Measurements from ENCODE around the gene MCCD1. TPM values are rescaled to one million over a fixed set of nuclear protein-coding genes. Genes with fewer than 3 reads are reported as not detected.

MCCD1 gene
- total and polyA plus RNA-seq, 2 of the 13 experiments (the other 11 are each of a cell fraction or from before 2014, with no cell fraction given): 0.15 TPM; not detected in 1

GRCh38 chr6:31531771-31532643 is 3.2 kb downstream of the MCCD1 start:
- in situ Hi-C loops (cut with HindIII; ENCODE audit: extremely low pct_ligation_motif_present, low pct_unique_long_range_greater_than_20kb): no loop called here
- H3K4me3 ChIP-seq (replicated peaks in 1 of 3; ENCODE audit: insufficient read depth in 1 of 3, low read depth in 2 of 3, low read length in 3 of 3): no peak overlapping the region
- WGBS (ENCODE audit: low lambda C conversion rate): 88% methylated on average over 9 of the region's 9 CpGs
- DNase-seq (ENCODE audit: low spot score) (no peak), FAIRE-seq (no peak), ATAC-seq (no peak)
- POLR2A ChIA-PET: interaction anchor here (8.3 kb wide), 1 partner anchor 9 kb away, joined by 123 read pairs; the partner anchor contains the start of gene DDX39B
- H3K9ac ChIP-seq (ENCODE audit: insufficient read depth, low read depth, low read length): no peak overlapping the region
- BruUV-seq (replicated peaks): TSS peak; percentile 3
- H3K4me1 ChIP-seq (ENCODE audit: insufficient read depth, low read length): peaks cover 79% of the 10 kb centered on the region
- CTCF ChIA-PET (ENCODE audit: low intra/inter-chr PET ratio, low total read pairs): no interaction called here
- H4K20me1 ChIP-seq (ENCODE audit: insufficient read depth, low read length): peaks cover 55% of the 10 kb centered on the region
- H3K9me3 ChIP-seq (ENCODE audit: low read length): no peaks in the 10 kb centered on the region
- TF ChIP-seq POLR2AphosphoS2 (IDR thresholded peaks at IDR 0.05; ENCODE audit: low read depth, low read length) (peak; percentile 87; the same call in 1 of the 2 replicates), RBM22 (optimal IDR thresholded peaks at IDR 0.05; ENCODE audit: low read length) (peak; percentile 80), AGO2 (optimal IDR thresholded peaks at IDR 0.05; ENCODE audit: low read depth, low read length) (peak; percentile 73), RBFOX2 (IDR thresholded peaks at IDR 0.05; ENCODE audit: low read depth, low read length) (peak; percentile 58), ZFYVE20 (CRISPR knock-in tag; IDR thresholded peaks at IDR 0.05; ENCODE audit: borderline replicate concordance, low read depth) (no peak), TBP (CRISPR knock-in tag; IDR thresholded peaks at IDR 0.05) (no peak), SKI (IDR thresholded peaks at IDR 0.05; ENCODE audit: partially characterized antibody) (no peak), MYC (CRISPR knock-in tag; IDR thresholded peaks at IDR 0.05; ENCODE audit: borderline replicate concordance) (no peak), POLR2G (IDR thresholded peaks at IDR 0.05; ENCODE audit: low read depth, low read length) (0 out of 2 replicates have a peak, but pooled peaks have one; percentile 47), TERF1 (CRISPR knock-in tag; IDR thresholded peaks at IDR 0.05) (no peak), HINFP (CRISPR knock-in tag; IDR thresholded peaks at IDR 0.05; ENCODE audit: low read depth) (no peak), POLR2A (IDR thresholded peaks at IDR 0.05; ENCODE audit: insufficient read depth in 1 of 2, low read depth in 2 of 2, low read length in 2 of 2) (peak in 1 of 2 experiments; percentile 50; a peak in 1 of 4 replicates), PAF1 (CRISPR knock-in tag; IDR thresholded peaks at IDR 0.05) (peak; percentile 6; the same call in 1 of the 2 replicates), ZNF703 (CRISPR knock-in tag; IDR thresholded peaks at IDR 0.05; ENCODE audit: borderline replicate concordance) (no peak), HNF4G (IDR thresholded peaks at IDR 0.05; ENCODE audit: borderline replicate concordance, low read depth, low read length) (no peak), HNF4G (CRISPR knock-in tag; IDR thresholded peaks at IDR 0.05; ENCODE audit: borderline replicate concordance, low read depth) (no peak)
- H3K27me3 ChIP-seq (ENCODE audit: control insufficient read depth in 1 of 2, insufficient read depth in 2 of 2, low read length in 2 of 2): no peaks in the 10 kb centered on the region
- H3K79me2 ChIP-seq (ENCODE audit: insufficient read depth, low read length): peaks cover 16% of the 10 kb centered on the region
- no peak overlapping the region for H3K27ac ChIP-seq (ENCODE audit: extremely low read length, insufficient read depth, low read length)
- peaks cover 41 to 70% of the 10 kb centered on the region in 2 experiments for H3K36me3 ChIP-seq (replicated peaks in 1 of 2; ENCODE audit: control insufficient read depth in 1 of 2, insufficient read depth in 2 of 2, low read length in 2 of 2)
- intact Hi-C loops (cut with micrococcal nuclease; ENCODE audit: unreplicated experiment): no loop called here
- H3K4me2 ChIP-seq (ENCODE audit: low read depth, low read length): no peak overlapping the region
- no peak overlapping the region for H2AFZ ChIP-seq (ENCODE audit: low read length)

Measured in HepG2 (cell line).